ENCODE results near the gene ACAP3. TPM values are rescaled to one million over a fixed set of nuclear protein-coding genes. Genes with fewer than 3 reads are reported as not detected.

Gene ACAP3
- total and polyA plus RNA-seq, 10 of the 15 experiments (the other 5 are each of a cell fraction or from before 2014, with no cell fraction given) = 0.05 to 34.2 (median 7.1) TPM

DNA sequence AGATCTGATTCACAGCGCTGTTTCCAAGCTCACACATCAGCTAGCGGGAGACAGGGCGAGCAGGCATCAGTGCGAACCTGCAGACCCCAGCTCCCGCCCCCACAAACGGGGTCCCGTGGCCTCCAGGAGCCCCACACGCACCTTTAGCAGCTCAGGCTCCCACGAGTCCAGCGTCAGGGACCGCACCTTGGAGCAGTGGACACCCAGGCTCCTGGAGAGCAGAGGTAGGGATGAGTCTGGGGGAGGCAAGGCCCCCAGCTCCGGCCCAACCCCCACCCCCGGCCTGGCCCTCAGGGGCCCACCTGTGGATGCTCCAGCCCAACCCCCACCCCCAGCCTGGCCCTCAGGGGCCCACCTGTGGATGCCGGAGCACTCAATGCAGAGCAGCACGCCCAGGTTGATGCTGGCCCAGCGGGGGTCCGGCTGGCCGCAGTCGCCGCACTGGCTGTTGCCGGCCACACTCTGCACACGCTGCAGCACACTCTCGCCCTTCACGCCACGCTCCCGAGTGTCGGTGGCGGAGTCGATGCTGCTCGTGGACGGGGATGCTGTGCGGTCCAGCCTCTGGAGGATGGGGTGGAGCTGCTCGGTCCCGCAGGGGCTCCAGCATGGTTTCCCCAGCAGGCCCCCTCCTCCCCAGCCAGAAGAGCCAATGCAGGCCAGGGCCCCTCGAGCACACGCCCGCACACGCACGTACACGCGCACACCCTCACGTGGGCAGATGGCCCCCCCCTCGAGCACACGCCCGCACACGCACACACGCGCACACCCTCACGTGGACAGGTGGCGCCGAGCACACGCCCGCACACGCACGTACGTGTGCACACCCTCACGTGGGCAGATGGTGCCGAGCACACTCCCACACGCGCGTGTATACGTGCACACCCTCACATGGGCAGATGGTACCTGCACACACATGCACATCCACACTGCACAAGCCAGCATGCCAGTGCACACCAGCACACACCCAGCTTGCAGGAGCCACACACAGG is 11.4 kb downstream of the ACAP3 start:
- TF ChIP-seq TCF3 (IDR thresholded peaks at IDR 0.05; ENCODE audit: borderline replicate concordance, insufficient read depth, low read depth, low read length) (peak; percentile 44; the same call in 1 of the 2 replicates), SIN3A (IDR thresholded peaks at IDR 0.05; ENCODE audit: low read depth, low read length) (no peak)
- TF ChIP-seq, protein P1, sequence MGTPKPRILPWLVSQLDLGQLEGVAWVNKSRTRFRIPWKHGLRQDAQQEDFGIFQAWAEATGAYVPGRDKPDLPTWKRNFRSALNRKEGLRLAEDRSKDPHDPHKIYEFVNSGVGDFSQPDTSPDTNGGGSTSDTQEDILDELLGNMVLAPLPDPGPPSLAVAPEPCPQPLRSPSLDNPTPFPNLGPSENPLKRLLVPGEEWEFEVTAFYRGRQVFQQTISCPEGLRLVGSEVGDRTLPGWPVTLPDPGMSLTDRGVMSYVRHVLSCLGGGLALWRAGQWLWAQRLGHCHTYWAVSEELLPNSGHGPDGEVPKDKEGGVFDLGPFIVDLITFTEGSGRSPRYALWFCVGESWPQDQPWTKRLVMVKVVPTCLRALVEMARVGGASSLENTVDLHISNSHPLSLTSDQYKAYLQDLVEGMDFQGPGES (IDR thresholded peaks at IDR 0.05) = no peak
- TF ChIP-seq, protein P2, sequence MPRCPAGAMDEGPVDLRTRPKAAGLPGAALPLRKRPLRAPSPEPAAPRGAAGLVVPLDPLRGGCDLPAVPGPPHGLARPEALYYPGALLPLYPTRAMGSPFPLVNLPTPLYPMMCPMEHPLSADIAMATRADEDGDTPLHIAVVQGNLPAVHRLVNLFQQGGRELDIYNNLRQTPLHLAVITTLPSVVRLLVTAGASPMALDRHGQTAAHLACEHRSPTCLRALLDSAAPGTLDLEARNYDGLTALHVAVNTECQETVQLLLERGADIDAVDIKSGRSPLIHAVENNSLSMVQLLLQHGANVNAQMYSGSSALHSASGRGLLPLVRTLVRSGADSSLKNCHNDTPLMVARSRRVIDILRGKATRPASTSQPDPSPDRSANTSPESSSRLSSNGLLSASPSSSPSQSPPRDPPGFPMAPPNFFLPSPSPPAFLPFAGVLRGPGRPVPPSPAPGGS (IDR thresholded peaks at IDR 0.05; ENCODE audit: borderline replicate concordance, insufficient read depth, low read depth, low read length, poor library complexity, severe bottlenecking) = peak; percentile 34
- H4K20me1 ChIP-seq (ENCODE audit: control insufficient read depth, insufficient read depth) = no peaks in the 10 kb centered on the region
- H2AFZ ChIP-seq (ENCODE audit: control insufficient read depth, low read depth, low read length) = no peak overlapping the region
- no peaks in the 10 kb centered on the region for H3K36me3 ChIP-seq (ENCODE audit: control insufficient read depth in 2 of 2, insufficient read depth in 2 of 2, low read length in 1 of 2)
- no peak overlapping the region for H3K9ac ChIP-seq (ENCODE audit: control insufficient read depth, insufficient read depth, low read length)
- H3K9me3 ChIP-seq (replicated peaks; ENCODE audit: control insufficient read depth, insufficient read depth, low read length) = no peaks in the 10 kb centered on the region
- intact Hi-C loops (cut with micrococcal nuclease; ENCODE audit: unreplicated experiment) (no loop called here), in situ Hi-C loops (cut with MboI) (no loop called here)
- CTCF ChIA-PET = no interaction called here
- H3K27ac ChIP-seq (ENCODE audit: control insufficient read depth, insufficient read depth) = no peak overlapping the region
- no peak for ATAC-seq
- no peak for FAIRE-seq
- DNase-seq (ENCODE audit: low read depth, low spot score) = no peak
- RAD21 ChIA-PET (ENCODE audit: unreplicated experiment) = no interaction called here
- H3K4me2 ChIP-seq (ENCODE audit: control insufficient read depth, insufficient read depth) = no peak overlapping the region
- POLR2A ChIA-PET = no interaction called here
- BruUV-seq (replicated peaks) = no TSS peak
- H3K27me3 ChIP-seq (replicated peaks in 1 of 2; ENCODE audit: control insufficient read depth in 2 of 2, insufficient read depth in 2 of 2, low read length in 1 of 2) = no peaks in the 10 kb centered on the region
- no peak overlapping the region for H3K4me3 ChIP-seq
- 95% methylated on average over 46 of the region's 62 CpGs for WGBS (ENCODE audit: insufficient coverage, insufficient replicate concordance, low lambda C conversion rate, missing lambda C conversion rate)
- no peaks in the 10 kb centered on the region for H3K4me1 ChIP-seq (ENCODE audit: control insufficient read depth, insufficient read depth, low read length)
- SMC1A ChIA-PET (ENCODE audit: uncharacterized antibody, unreplicated experiment) = no interaction called here
- no peaks in the 10 kb centered on the region for H3K79me2 ChIP-seq (ENCODE audit: control insufficient read depth, insufficient read depth, low read length)
